Rectal smooth muscle tissue (tissue), 1 donor: Measurements from ENCODE around the gene ZDHHC17.
A peak's percentile ranks its signal among the peaks of the same experiment; 100 is the strongest.

Experiments used
- H3K27ac ChIP-seq: one replicate; pipeline ENCODE4 v1.7.0; 2013; ENCODE audit warnings: low read depth, low read length, inconsistent platforms
- H3K27me3 ChIP-seq: one replicate; pipeline ENCODE4 v1.7.0; 2013; ENCODE audit warnings: low read length; ENCODE audit not compliant: control insufficient read depth, insufficient read depth
- H3K36me3 ChIP-seq: one replicate; pipeline ENCODE4 v1.7.0; 2013; ENCODE audit warnings: low read length; ENCODE audit not compliant: control insufficient read depth, insufficient read depth
- H3K4me1 ChIP-seq: one replicate; pipeline ENCODE4 v1.7.0; 2013; ENCODE audit warnings: low read length; ENCODE audit not compliant: control insufficient read depth, insufficient read depth
- H3K4me3 ChIP-seq: one replicate; pipeline ENCODE4 v1.7.0; 2013; ENCODE audit warnings: low read length
- H3K9ac ChIP-seq: one replicate; pipeline ENCODE4 v1.7.0; 2013; ENCODE audit warnings: low read length

Gene ZDHHC17

DNA sequence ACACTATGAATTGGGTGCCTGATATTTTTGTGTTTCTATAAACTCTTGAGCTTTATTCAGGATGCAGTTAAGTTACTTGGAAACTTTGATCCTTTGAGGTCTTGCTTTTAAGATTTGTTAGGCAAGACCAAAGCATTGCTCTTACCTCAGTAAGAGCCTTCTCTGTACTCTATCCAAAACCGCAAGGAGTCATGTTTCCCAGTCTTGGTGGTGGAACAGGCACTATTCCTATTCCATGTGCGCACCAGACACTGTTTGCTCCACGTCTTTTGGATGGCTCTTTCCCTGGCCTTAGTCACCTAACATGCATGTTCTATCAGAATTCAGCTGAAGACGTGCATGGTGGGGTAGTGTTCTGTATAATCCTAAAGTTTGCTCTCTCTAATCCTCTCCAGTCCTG lies 91.4 kb downstream of the ZDHHC17 start:
- no peak overlapping the region for H3K4me3 ChIP-seq
- H3K27ac ChIP-seq, result no peak overlapping the region
- H3K36me3 ChIP-seq, result peaks cover 2% of the 10 kb centered on the region
- no peaks in the 10 kb centered on the region for H3K27me3 ChIP-seq
- H3K4me1 ChIP-seq, result no peaks in the 10 kb centered on the region
- no peak overlapping the region for H3K9ac ChIP-seq

GRCh38 chr12:76856018-76856644 lies 92.2 kb downstream of the ZDHHC17 start:
- Histone ChIP-seq H3K4me3 (no peak overlapping the region), H3K4me1 (no peaks in the 10 kb centered on the region), H3K9ac (no peak overlapping the region), H3K27me3 (no peaks in the 10 kb centered on the region), H3K36me3 (no peaks in the 10 kb centered on the region), H3K27ac (no peak overlapping the region)

- Histone ChIP-seq H3K9ac (no peak overlapping the region), H3K27ac (no peak overlapping the region), H3K36me3 (no peaks in the 10 kb centered on the region), H3K4me1 (peaks cover 3% of the 10 kb centered on the region), H3K27me3 (no peaks in the 10 kb centered on the region), H3K4me3 (no peak overlapping the region)
These were observed 95.7 kb downstream of the ZDHHC17 start for GRCh38 chr12:76859611-76860010.

DNA sequence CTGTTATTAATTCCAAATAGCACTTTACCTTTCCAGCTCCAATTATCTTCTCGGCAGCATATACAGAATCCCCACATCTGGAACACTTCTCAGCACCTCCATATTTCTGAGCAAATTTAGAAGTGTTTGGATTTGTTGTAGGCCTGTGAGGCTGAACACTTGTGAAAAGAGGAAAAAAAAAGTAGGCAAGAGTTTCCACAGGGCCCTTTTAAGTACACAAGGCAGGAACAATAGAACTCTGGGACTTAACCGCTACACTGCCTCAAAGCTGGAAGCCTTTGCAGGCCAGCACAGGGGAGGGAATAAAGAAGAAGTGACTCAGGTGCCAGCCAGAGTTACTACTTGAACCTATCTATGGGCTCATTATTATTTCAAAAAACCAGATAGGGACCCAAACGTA lies 96.3 kb downstream of the ZDHHC17 start:
- Histone ChIP-seq H3K4me3 (no peak overlapping the region), H3K27me3 (no peaks in the 10 kb centered on the region), H3K36me3 (no peaks in the 10 kb centered on the region), H3K9ac (no peak overlapping the region), H3K4me1 (peaks cover 4% of the 10 kb centered on the region), H3K27ac (peak overlapping the region; percentile 40)

DNA sequence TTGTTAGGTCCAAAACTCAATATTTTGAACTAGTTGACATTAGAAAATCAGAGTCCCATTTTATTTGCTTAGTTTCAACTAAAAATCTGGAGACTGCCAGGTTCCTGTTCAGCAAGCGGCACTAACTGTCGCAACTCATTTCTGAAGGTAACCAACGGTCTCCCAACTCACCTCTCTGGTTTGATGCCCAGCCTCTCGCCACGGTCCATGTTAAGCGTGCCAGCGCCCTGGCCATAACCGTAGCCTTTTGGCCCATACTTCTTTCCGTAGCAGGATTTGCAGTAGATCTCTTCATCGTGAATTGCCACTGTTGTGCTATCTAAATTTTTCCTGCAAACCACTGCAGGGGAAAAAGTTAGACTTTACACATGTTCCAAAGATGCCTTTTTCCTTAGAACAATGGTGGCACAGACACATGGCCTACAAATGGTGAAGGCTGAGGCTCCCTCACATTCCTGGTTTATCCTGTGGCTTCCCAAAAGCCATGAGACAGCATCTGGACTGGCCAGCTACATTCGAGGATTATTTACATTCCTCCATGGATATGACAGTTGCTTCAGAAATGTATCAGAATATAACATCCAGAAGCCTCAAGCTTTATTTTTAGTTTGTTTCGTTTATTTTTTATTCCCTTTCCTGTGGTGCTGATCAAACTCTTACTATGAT lies 99.2 kb downstream of the ZDHHC17 start:
- H3K27ac ChIP-seq, result no peak overlapping the region

GRCh38 chr12:76863837-76864236 lies 99.9 kb downstream of the ZDHHC17 start:
- H3K27ac ChIP-seq, result no peak overlapping the region
- no peak overlapping the region for H3K9ac ChIP-seq
- H3K36me3 ChIP-seq, result no peaks in the 10 kb centered on the region
- H3K4me1 ChIP-seq, result peaks cover 4% of the 10 kb centered on the region
- H3K4me3 ChIP-seq, result no peak overlapping the region
- no peaks in the 10 kb centered on the region for H3K27me3 ChIP-seq

More for the DNA sequence above, 99.2 kb downstream of the ZDHHC17 start:
- Histone ChIP-seq H3K4me1 (peaks cover 4% of the 10 kb centered on the region), H3K36me3 (no peaks in the 10 kb centered on the region), H3K9ac (no peak overlapping the region), H3K27me3 (no peaks in the 10 kb centered on the region), H3K4me3 (no peak overlapping the region)

- no peaks in the 10 kb centered on the region for H3K27me3 ChIP-seq
- H3K36me3 ChIP-seq, result no peaks in the 10 kb centered on the region
- no peak overlapping the region for H3K9ac ChIP-seq
- peaks cover 4% of the 10 kb centered on the region for H3K4me1 ChIP-seq
- H3K27ac ChIP-seq, result no peak overlapping the region
- H3K4me3 ChIP-seq, result no peak overlapping the region
These were observed 101.0 kb downstream of the ZDHHC17 start for GRCh38 chr12:76864791-76865400.

DNA sequence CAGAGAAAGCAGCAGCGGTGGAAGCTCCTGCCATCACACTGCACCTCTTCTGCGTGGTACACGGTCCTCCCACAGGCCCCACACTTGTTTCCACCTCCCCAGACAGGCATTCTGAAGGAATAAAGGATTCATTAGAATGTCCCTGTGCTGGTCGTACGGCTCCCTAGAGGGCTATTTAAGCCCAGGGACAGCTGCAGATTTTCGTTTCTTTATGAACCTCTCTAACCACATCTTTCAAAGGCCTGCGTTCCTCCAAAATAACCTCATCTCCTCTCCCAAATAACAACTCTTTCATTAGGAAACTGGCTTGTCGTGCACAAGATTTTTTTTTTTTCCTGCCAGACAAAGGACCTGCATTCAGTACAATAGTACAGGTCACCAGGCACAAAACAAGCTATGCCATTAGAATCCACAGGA lies 102.2 kb downstream of the ZDHHC17 start:
- Histone ChIP-seq H3K27ac (no peak overlapping the region), H3K27me3 (no peaks in the 10 kb centered on the region), H3K9ac (no peak overlapping the region), H3K4me1 (peaks cover 4% of the 10 kb centered on the region), H3K4me3 (no peak overlapping the region), H3K36me3 (no peaks in the 10 kb centered on the region)

DNA sequence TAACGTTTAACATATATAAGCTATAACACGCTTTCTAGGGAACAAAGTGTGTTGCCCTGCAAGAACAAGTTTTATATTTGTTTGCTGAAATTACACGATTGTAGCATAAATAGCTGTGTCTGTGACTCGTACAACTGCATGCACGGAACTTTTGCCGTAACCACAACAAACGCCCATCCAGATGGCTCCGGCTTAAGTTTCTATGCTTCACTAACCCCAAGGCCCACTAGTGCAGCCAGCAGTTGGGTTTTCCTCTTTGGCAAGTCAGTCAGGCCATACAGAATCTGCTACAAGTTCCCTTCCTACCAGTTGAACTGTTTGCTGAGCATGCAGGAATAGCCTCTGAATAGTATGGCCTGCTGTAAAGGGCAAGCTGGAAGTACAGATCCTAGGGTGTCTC lies 102.8 kb downstream of the ZDHHC17 start:
- peaks cover 4% of the 10 kb centered on the region for H3K4me1 ChIP-seq
- H3K9ac ChIP-seq, result no peak overlapping the region
- H3K27ac ChIP-seq, result no peak overlapping the region
- H3K4me3 ChIP-seq, result no peak overlapping the region
- no peaks in the 10 kb centered on the region for H3K36me3 ChIP-seq
- no peaks in the 10 kb centered on the region for H3K27me3 ChIP-seq

- H3K27ac ChIP-seq, result no peak overlapping the region
- no peaks in the 10 kb centered on the region for H3K4me1 ChIP-seq
- no peaks in the 10 kb centered on the region for H3K36me3 ChIP-seq
- no peak overlapping the region for H3K4me3 ChIP-seq
- H3K9ac ChIP-seq, result no peak overlapping the region
- H3K27me3 ChIP-seq, result no peaks in the 10 kb centered on the region
These were observed 107.2 kb downstream of the ZDHHC17 start for GRCh38 chr12:76871082-76871481.

GRCh38 chr12:76871742-76872141 lies 107.8 kb downstream of the ZDHHC17 start:
- H3K4me1 ChIP-seq, result no peaks in the 10 kb centered on the region
- no peak overlapping the region for H3K27ac ChIP-seq
- no peaks in the 10 kb centered on the region for H3K36me3 ChIP-seq
- H3K4me3 ChIP-seq, result no peak overlapping the region
- H3K27me3 ChIP-seq, result no peaks in the 10 kb centered on the region
- H3K9ac ChIP-seq, result no peak overlapping the region

GRCh38 chr12:76872415-76872814 lies 108.5 kb downstream of the ZDHHC17 start:
- Histone ChIP-seq H3K27me3 (no peaks in the 10 kb centered on the region), H3K27ac (no peak overlapping the region), H3K4me1 (no peaks in the 10 kb centered on the region), H3K9ac (no peak overlapping the region), H3K36me3 (no peaks in the 10 kb centered on the region), H3K4me3 (no peak overlapping the region)

- Histone ChIP-seq H3K4me1 (no peaks in the 10 kb centered on the region), H3K36me3 (no peaks in the 10 kb centered on the region), H3K4me3 (no peak overlapping the region), H3K27me3 (no peaks in the 10 kb centered on the region), H3K9ac (no peak overlapping the region), H3K27ac (no peak overlapping the region)
These were observed 110.1 kb downstream of the ZDHHC17 start for GRCh38 chr12:76874027-76874426.
